ENCODE data around the gene ANGPTL7.

ANGPTL7 gene

GRCh38 chr1:11188381-11188780 lies 774 bp upstream of the ANGPTL7 start:
- no peak for TF ChIP-seq CTCF (IDR thresholded peaks at IDR 0.05)
- peaks cover 51% of the 10 kb centered on the region for H3K36me3 Mint-ChIP-seq (ENCODE audit: low read depth)
- H3K27ac Mint-ChIP-seq = no peak overlapping the region
- DNase-seq = no peak
- H3K4me1 Mint-ChIP-seq = no peaks in the 10 kb centered on the region
- no peak overlapping the region for H3K4me3 Mint-ChIP-seq
- no peaks in the 10 kb centered on the region for H3K9me3 Mint-ChIP-seq
- H3K27me3 Mint-ChIP-seq (ENCODE audit: low read depth, poor library complexity) = no peaks in the 10 kb centered on the region

DNA sequence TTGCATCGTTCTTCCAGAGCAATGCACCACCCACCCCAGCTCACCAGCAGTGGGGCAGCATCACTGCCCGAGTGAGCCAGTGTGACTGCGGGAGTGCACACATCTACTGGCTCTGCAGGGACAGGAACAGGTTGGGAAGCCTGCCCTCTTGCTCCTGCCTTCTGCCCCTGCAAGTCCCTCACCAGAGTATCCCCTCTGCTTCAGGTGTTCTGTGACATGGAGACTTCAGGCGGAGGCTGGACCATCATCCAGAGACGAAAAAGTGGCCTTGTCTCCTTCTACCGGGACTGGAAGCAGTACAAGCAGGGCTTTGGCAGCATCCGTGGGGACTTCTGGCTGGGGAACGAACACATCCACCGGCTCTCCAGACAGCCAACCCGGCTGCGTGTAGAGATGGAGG lies 4.2 kb downstream of the ANGPTL7 start:
- Mint-ChIP-seq H3K4me3 (no peak overlapping the region), H3K36me3 (ENCODE audit: low read depth) (peaks cover 57% of the 10 kb centered on the region), H3K4me1 (no peaks in the 10 kb centered on the region), H3K27ac (no peak overlapping the region), H3K9me3 (no peaks in the 10 kb centered on the region), H3K27me3 (ENCODE audit: low read depth, poor library complexity) (no peaks in the 10 kb centered on the region)
- no peak for TF ChIP-seq CTCF (IDR thresholded peaks at IDR 0.05)
- no peak for DNase-seq

DNA sequence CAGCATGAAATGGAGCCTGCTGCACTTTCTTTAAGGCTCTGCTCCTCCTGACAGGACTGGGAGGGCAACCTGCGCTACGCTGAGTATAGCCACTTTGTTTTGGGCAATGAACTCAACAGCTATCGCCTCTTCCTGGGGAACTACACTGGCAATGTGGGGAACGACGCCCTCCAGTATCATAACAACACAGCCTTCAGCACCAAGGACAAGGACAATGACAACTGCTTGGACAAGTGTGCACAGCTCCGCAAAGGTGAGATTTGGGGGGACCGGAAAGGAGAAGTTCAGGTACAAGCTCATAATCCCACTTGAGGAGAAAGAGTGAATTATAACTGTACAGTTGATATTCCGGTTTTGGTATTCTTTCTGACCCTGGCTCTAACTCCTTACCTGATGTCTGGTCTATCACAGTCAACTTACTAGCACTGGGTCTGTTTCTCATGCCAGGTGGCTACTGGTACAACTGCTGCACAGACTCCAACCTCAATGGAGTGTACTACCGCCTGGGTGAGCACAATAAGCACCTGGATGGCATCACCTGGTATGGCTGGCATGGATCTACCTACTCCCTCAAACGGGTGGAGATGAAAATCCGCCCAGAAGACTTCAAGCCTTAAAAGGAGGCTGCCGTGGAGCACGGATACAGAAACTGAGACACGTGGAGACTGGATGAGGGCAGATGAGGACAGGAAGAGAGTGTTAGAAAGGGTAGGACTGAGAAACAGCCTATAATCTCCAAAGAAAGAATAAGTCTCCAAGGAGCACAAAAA lies 5.4 kb downstream of the ANGPTL7 start:
- H3K27ac Mint-ChIP-seq = no peak overlapping the region
- peaks cover 69% of the 10 kb centered on the region for H3K36me3 Mint-ChIP-seq (ENCODE audit: low read depth)
- H3K9me3 Mint-ChIP-seq = no peaks in the 10 kb centered on the region
- no peaks in the 10 kb centered on the region for H3K4me1 Mint-ChIP-seq
- TF ChIP-seq CTCF (IDR thresholded peaks at IDR 0.05) = no peak
- H3K27me3 Mint-ChIP-seq (ENCODE audit: low read depth, poor library complexity) = no peaks in the 10 kb centered on the region
- no peak overlapping the region for H3K4me3 Mint-ChIP-seq
- peak; percentile 15 for DNase-seq

DNA sequence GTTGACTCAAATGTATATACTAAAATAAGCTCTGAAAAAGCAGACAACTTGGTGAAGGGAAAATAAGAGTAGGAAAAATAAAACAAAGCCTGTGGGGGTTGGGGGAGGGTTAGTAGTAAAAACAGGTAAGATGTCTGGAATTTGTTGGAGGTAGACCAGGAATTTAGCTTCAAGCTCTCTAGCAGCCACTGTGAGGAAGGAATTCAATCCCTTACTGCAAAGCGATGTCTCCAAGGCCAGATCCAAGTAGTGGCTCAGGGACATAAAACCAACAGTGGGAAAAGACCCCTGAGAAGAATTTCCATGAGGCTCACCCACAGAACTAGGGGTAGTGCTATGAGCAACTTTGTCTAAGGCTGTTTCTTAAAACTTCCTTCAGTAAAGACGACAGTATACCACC lies 7.8 kb downstream of the ANGPTL7 start:
- Mint-ChIP-seq H3K4me1 (no peaks in the 10 kb centered on the region), H3K36me3 (ENCODE audit: low read depth) (peaks cover 68% of the 10 kb centered on the region), H3K27ac (no peak overlapping the region), H3K4me3 (no peak overlapping the region), H3K9me3 (no peaks in the 10 kb centered on the region), H3K27me3 (ENCODE audit: low read depth, poor library complexity) (no peaks in the 10 kb centered on the region)
- no peak for TF ChIP-seq CTCF (IDR thresholded peaks at IDR 0.05)
- DNase-seq = no peak

GRCh38 chr1:11197359-11197758 lies 8.2 kb downstream of the ANGPTL7 start:
- no peak overlapping the region for H3K4me3 Mint-ChIP-seq
- no peak overlapping the region for H3K27ac Mint-ChIP-seq
- H3K9me3 Mint-ChIP-seq = no peaks in the 10 kb centered on the region
- no peak for DNase-seq
- H3K36me3 Mint-ChIP-seq (ENCODE audit: low read depth) = peaks cover 64% of the 10 kb centered on the region
- H3K4me1 Mint-ChIP-seq = no peaks in the 10 kb centered on the region
- H3K27me3 Mint-ChIP-seq (ENCODE audit: low read depth, poor library complexity) = no peaks in the 10 kb centered on the region
- no peak for TF ChIP-seq CTCF (IDR thresholded peaks at IDR 0.05)

DNA sequence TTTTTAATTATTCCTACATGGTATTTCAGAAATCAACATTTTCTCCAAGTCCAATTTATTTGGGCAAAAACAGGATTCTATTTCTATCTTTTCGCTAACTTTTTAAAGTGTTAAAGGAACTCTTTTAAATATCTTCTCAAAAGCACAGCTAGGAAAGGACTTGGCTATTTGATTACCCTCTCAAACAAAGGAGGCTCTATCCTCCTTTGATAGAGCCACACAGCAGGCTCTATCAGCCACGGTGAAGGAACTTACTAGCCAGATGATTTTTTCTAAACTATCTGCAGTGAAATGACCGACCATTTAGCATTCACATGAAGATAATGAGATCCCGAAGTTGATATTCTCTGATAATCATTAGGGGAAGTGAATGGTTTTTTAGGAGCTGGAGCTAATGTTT lies 9.1 kb downstream of the ANGPTL7 start:
- H3K9me3 Mint-ChIP-seq = no peaks in the 10 kb centered on the region
- no peak for TF ChIP-seq CTCF (IDR thresholded peaks at IDR 0.05)
- no peak overlapping the region for H3K27ac Mint-ChIP-seq
- no peaks in the 10 kb centered on the region for H3K4me1 Mint-ChIP-seq
- DNase-seq = no peak
- H3K27me3 Mint-ChIP-seq (ENCODE audit: low read depth, poor library complexity) = no peaks in the 10 kb centered on the region
- H3K4me3 Mint-ChIP-seq = no peak overlapping the region
- H3K36me3 Mint-ChIP-seq (ENCODE audit: low read depth) = peaks cover 58% of the 10 kb centered on the region

All from nephron progenitor cell (in vitro differentiated cells).